Activated CD4-positive, alpha-beta T cell treated with anti-CD3 and anti-CD28 coated beads, Interleukin-2, amount 50 U/mL, for 4 hours (primary cell): ENCODE data around the gene ING2.
"Not testable (repeated sequence)": the region's sequence is repeated elsewhere in the genome, so short reads cannot be mapped to it uniquely, and the experiment has no call there.

ENCODE experiments used
- DNase-seq, 2 experiments: peaks; one replicate each; pipeline ENCODE4 v3.0.0-alpha.2; 2020

ING2 gene, protein sequence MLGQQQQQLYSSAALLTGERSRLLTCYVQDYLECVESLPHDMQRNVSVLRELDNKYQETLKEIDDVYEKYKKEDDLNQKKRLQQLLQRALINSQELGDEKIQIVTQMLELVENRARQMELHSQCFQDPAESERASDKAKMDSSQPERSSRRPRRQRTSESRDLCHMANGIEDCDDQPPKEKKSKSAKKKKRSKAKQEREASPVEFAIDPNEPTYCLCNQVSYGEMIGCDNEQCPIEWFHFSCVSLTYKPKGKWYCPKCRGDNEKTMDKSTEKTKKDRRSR

DNA sequence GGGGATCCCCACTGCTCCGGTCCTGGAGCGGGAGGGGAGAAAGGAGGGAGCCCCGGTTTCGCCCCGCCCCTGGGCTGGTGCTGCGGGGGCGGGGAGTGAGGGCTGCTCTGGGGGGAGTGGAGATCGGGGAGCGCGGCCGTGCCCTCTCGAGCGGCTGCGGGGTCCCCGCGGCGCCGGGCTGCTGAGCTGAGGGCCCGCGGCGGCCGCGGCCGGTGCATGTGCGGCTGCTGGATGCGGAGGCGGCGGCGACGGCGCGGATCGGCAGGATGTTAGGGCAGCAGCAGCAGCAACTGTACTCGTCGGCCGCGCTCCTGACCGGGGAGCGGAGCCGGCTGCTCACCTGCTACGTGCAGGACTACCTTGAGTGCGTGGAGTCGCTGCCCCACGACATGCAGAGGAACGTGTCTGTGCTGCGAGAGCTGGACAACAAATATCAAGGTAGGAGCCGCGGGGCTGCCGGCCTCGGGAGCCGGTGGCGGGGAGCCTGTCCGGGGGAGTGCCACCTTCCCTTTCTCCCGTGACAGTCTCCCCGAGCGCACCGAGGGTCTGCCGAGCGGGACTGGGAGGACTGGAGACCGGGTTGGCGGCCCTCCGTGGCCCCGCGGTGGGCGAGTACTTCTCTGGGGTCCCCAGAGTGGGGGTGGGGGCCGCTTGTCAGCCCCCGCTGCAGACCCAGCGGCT is at the start of gene ING2:
Gene ING2 (plus strand): TSS at position 129 of the 681 bp plus-strand sequence. CDS start 138 bp downstream, at position 267.
- DNase-seq, result no peak

DNA sequence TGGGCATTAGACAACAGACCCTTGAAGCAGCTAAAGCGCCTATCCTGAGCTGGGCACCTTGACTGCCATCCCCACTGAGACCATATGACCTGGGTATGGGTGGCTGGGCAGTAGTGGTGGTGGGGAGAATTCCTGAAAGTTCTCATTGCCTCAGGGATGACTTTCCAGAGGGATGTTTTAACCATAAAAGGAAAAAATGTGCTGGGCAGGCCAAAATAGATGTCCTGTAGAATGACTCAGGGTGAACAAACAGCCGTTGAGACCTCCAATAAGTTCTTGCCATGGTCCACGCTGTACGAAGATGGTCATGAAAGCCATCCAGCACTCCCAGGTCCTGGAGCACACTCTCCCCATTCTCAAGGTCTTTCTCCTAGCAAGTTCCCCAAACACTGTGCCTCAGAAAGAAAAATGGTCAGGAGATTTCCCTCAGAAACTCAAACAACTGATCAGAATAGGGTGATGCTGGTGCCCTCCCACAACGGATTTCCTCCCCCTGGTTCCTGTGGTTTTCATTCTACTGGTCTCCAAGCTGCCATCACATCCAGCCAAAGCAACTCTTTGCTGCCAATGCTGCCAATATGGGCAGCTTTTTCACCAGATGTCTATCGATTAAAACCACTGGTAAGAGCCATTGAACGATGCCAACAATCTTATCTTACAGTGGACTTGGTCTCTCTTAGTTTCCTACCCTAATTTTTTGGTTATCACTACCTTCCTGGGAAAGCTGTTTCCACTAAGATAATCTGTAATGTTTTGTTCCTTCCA is 49.2 kb upstream of the ING2 start:
- DNase-seq, result no peak

DNA sequence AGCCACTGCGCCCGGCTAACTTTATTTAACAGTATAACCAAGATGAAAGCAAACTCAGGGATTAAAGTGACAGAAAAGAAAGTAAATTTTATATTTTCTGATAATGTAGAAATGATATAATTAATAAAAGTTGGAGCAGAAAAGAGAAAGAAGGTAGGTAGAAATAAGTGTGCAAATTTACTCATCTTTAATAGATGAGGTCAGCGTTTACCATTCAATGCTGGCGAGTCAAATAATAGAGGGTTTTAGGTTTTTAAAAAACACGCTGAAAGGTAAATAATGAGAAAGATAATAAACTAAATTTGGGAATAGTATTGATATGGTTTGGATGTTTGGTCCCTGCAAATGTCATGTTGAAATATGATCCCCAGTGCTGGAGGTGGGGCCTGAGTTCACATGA is 46.9 kb upstream of the ING2 start:
- DNase-seq, result no peak

DNA sequence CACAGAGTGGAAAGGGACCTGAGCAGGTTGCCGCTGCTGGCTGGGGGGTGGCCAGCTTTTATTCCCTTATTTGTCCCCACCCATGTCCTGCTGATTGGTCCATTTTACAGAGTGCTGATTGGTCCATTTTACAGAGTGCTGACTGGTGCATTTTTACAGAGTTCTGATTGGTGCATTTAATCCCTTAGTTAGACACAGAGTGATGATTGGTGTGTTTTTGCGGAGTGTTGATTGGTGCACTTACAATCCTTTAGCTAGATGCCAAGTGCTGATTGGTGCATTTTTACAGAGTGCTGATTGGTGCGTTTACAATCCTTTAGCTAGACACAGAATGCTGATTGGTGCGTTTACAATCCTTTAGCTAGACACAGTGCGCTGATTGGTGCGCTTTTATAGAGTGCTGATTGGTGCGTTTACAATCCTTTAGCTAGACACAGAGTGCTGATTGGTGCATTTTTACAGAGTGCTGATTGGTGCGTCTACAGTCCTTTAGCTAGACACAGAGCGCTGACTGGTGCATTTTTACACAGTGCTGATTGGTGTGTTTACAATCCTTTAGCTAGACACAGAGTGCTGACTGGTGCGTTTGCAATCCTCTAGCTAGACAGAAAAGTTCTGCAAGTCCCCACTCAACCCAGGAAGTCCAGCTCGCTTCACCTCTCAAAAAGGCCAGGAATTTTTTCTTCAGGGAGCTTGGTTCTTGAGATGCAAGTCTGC is 40.8 kb upstream of the ING2 start:
- DNase-seq, result not testable (repeated sequence)

DNA sequence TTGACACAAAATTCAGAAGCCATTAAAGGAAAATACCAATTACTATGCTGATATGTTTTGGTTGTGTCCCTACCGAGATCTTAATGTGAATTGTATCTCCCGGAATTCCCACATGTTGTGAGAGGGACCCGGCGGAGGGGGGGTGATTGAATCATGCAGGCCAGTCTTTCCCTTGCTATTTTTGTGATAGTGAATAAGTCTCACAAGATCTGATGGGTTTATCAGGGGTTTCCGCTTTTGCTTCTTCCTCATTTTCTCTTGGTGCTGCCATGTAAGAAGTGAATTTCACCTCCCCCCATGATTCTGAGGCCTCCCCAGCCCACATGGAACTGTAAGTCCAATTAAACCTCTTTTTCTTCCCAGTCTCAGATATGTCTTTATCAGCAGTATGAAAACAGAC is 39.0 kb upstream of the ING2 start:
- not testable (repeated sequence) for DNase-seq

DNA sequence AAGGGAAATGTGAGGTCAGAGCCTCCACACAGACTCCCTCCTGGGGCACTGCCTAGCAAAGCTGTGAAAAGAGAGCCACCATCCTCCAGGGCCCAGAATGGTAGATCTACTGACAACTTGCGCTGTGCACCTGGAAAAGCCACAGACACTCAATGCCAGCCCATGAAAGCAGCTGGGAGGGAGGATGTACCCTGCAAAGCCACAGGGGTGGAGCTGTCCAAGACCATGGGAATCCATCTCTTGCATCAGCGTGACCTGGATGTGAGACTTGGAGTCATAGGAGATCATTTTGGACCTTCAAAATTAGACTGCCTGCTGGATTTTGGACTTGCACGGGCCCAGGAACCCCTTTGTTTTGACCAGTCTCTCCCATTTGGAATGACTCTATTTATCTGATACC is 37.6 kb upstream of the ING2 start:
- no peak for DNase-seq

DNA sequence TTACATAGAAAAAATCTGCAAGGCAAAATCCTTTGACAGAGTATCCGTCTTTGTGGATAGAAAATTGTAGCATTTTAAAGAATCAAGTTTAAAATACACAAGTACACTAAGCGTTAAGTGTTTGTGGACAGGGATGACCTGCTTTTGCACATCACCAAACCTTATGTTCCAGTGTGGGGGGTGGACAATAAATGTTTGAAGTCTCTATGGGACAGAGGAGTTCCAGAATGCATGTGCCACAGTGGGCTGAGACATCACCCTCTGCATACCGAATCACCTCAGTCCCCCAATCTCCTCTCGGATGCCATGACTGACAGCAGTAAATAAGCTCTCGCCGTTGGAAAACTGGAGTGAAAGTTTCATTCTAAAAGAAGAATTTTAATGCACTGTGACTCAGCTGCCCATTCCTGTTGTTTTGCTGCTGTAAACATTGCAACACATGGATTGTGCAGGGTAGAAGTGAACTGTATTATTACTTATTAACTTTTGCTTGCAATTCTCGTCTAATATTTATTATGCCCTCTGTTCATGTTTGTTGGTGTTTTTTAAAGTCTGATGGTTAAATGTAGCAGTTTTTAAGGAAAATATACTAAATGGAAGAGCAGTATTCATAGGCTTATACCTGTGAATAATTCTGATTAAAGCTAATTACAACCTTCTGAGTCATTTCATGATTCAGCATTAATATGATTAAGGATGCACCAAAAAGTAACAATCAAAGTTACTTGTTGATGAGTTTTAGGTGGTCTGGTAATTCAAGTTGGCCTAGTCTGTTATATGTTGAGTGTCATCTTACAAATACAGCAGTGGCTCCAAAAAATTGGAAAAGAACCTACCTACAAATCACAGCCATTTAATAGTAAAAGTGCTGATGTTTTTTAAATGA is 36.4 kb upstream of the ING2 start:
- DNase-seq, result no peak

DNA sequence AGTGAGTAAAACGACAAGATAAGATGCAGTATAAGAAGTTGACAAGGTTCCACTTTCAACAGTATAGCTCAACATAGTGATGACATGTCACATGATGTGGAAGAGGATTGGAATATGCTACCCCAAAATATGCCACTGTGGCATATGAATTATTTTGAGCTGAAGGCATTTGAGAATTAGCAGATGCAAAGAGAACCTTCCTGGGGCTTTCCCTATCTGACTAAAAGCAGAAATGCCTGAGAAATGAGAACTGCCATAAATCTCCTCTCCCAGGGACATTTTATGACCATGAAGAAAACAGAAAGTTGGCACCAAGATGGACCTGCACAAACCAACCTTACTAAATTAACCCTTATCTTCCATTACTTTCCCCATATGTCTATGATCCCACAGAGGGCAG is 35.6 kb upstream of the ING2 start:
- no peak for DNase-seq

DNA sequence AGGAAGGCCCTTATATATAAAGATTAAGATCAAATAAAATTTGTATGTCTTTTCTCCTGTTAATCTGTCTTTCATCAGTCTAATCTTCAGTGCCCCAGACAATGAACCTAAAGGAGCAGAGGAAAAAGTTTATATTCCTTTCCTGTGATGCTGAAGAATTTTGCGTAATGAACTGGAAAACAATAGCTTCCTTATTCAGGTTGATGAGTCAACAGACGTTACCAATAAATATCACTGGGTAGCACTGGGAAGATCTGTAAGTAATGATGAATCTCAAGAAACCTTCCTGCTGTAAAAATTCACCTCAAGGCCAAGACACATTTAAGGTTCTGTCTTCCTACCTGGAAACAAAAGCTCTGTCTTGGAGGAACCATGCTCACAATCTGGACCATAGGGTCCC is 34.9 kb upstream of the ING2 start:
- no peak for DNase-seq

DNA sequence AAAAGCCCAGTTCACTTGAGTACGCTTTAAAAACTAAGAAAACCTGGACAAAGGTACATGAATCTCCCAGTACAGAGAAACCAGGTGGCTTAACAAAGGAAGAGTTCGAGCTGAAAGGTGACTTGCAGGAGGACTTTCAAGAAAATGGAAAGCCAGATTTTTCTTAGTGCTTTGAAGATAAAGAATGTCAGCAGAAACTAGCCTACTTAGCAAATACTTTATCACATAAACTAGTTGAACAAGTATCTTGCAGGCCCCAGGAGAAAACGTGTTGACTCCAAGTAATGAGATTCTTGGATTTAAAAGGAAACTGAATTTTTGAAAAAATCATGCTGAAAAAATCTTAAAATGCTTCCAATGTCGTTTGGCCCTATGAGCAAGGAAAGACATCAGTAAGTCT is 34.0 kb upstream of the ING2 start:
- no peak for DNase-seq

DNA sequence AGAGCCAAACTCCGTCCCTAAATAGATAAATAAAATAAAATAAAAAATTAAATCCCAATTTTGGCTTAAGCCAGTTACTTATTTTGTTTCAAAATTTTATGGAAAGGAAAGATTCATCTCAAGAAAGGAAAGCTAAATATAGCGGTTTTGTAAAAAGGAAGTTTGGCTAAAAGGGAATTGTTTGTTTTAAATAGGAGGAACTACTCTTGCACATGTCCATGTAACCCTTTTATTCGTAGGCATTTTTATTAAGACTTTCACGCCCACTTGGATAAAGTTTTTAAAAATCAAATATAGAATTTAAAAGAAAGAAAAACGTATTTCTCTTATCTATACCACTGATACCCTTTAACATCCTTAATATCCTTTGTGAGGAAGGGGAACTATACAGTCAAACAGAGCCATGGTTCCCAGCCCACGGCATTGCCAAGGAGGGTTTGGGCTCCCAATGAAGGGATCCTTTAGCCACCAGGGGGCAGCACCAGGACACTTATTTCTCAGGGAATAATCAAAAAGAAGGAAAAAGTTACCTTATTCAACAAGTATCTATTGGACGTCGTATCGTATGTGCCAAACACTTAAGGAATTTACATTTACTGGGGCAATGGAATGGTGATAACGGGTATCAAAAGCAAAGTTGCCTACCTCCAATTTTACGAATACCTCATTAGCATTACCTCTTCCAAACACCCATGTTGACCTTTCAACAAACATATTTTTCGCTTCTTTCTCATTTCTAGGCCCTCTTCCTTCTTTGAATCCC is 32.7 kb upstream of the ING2 start:
- peak; percentile 83 to 88 for DNase-seq

DNA sequence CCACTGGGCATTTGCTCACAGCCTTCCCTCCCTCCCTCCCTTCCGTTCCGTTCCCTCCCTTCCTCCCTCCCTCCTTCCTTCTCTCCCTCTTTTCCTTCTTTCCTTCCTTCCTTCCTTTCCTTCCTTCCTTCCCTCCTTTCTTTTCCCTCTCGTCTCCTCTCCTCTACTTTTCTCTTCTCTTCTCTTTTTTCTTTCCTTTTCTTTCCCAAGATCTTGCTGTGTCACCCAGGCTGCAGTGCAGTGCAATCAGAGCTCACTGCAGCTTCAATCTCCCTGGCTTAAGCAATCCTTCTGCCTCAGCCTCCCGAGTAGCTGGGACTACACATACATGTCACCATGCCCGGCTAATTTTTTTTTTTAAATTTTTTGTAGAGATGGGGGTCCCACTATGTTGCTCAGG is 26.7 kb upstream of the ING2 start:
- DNase-seq, result no peak

DNA sequence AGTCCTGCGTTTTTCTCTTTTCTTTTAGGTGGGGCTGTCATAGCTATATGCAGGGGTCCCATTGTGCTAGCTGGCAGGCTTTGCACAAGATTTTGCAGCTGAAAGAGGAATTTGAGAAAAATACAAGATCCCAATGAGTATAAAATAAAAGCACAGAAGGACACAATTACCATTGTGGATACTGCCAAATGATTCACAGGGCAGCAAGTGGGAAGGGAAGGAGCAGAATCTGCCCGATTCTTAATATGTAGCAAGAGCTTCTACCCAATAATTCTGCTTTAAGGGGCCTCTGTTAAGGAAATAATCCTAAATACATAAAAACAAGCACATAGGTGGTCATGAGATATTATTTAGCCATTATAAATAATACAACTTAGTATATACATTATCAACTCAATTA is 25.9 kb upstream of the ING2 start:
- no peak for DNase-seq

DNA sequence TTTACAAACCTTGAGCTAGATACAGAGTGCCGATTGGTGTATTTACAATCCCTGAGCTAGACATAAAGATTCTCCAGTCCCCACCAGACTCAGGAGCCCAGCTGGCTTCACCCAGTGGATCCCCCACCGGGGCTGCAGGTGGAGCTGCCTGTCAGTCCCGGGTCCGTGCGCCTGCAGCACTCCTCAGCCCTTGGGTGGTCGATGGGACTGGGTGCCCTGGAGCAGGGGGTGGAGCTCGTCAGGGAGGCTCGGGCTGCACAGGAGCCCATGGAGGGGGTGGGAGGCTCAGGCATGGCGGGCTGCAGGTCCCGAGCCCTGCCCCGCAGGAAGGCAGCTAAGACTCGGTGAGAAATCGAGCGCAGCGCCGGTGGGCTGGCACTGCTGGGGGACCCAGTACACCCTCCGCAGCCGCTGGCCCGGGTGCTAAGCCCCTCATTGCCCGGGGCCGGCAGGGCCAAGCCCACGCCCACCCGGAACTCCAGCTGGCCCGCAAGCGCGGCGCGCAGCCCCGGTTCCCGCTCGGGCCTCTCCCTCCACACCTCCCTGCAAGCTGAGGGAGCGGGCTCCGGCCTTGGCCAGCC is 22.3 kb upstream of the ING2 start:
- not testable (repeated sequence) for DNase-seq

DNA sequence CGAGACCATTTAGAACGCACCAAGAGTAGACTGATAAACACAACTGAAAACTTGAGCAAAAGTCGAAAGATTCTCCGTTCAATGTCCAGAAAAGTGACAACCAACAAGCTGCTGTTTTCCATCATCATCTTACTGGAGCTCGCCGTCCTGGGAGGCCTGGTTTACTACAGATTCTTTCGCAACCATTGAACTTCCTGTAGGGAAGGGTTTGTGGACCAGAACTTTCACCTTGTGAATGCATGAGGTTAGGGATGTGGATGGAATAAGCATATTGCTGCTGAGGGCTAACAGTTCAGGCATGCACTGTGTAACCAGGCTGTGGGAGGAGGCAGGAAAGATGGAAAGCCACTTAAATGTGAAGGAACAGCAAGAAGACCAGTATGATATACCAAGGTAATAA is 20.9 kb upstream of the ING2 start:
- no peak for DNase-seq

DNA sequence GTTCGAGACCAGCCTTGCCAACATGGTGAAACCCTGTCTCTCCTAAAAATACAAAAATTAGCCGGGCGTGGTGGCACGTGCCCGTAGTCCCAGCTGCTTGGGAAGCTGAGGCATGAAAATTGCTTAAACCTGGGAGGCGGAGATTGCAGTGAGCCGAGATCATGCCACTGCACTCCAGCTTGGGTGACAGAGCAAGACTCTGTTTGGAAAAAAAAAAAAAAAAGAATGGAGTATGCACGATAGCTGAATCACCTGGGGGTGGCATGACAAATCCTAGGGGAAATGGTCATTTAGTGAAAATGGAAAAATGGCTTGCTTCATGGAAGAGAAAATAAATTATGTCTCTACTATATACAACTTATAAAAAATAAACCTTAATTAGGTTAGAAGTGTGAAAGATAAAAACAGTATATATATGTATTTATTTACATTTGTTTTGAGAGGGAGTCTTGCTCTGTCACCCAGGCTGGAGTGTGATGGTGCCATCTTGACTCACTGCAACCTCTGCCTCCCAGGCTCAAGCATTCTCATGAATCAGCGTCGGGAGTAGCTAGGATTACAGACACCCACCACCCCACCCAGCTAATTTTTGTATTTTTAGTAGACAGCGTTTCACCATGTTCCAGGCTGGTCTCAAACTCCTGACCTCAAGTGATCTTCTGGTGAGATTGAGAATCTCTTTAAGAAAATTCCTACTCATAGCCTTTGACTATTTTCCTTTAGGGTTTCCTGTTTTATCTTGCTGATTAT is 19.3 kb upstream of the ING2 start:
- DNase-seq, result no peak

DNA sequence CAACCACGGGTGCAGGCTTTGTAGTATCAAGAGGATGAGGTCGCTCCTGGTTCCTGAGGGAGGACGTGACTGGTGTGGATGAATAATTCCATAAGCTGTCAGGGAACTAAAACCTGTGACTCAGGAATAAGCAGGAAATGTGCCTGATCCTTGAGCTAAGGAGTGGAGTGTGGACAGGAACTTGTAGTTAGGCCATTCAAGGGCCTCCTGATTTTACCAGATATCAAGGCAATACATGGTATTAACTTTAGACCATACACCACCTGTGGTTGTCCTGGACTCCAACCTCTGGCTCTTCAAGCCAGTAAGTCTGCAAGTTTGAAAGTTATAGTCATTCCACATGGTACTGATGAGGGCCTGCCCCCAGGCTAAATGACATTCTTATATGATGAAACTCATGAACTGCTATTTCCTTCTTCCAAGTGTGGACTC is 12.1 kb upstream of the ING2 start:
- DNase-seq, result no peak

DNA sequence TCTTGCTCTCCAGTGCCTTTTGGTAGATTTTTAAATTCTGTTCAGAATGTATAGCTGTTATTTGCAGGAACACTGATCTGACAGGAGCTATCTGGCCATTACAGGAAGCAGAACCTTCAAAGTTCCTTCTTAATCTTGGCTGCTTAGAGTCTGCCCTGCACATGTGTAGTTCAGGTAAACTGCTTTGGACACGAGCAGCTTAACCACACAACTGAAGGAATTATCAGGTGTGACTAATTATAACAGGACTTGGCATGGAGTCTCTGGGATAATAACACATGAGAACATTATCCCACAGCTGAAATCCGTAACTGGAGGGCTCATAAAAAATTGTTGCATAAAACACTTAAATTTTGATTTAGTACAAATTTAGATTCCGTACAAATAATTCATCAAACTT is 11.6 kb upstream of the ING2 start:
- DNase-seq, result no peak

DNA sequence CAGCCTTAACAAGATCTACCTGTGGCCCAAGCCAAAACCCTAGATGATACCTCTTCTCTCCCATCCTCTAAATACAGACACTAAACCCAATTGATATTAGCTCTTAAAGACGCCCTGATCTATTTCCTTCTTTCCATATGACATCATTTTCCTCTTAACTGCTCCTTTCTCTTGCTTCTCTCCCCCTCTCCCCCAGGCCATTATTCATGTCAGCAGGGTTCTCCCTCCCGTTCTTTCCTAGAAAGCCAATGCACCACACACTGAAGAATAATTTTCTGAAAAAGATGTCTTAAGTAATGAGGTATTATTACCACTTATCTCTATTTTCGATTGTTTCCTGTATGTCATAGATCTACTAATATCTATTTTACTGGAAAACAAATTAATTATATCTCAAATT is 9.7 kb upstream of the ING2 start:
- DNase-seq, result no peak

DNA sequence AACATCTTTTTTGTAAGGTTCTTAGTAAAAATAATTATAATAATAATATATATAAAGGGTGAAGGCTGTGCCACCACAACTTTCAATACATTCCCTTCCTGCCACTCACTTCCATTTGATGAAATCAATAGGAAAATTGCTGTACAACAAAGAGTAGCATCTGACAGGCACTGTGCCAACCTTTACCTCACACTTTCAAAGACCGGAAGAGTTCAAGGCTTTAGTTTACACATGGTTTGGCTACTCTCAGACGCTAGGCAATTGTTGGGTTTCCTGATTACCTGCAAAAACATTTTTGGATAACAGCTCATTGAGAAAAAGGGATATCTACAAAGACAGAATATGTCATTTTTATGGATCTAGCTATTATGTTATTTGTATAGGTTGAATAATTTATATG is 5.5 kb upstream of the ING2 start:
- DNase-seq, result no peak
